Panc1 (cell line): Measurements from ENCODE around the gene TSPAN31. TPM values are rescaled to one million over a fixed set of nuclear protein-coding genes. Genes with fewer than 3 reads are reported as not detected.

Experiments used
- ATAC-seq: fragments of 200-7000 bp; cut with Tn5 transposase; 2 replicates; pipeline ENCODE4 v1.9.1; 2020; ENCODE audit warnings: mild to moderate bottlenecking, moderate library complexity
- BruUV-seq: library from RNA; stranded (reverse); fragments of 400-500 nt; replicated peaks from 2 replicates; lab custom pipeline; 2021; lab: Mats Ljungman, UMichigan
- CTCF ChIA-PET: fragments of 300-600 bp; sonication (Branson Sonifier 250); formaldehyde crosslinking; loops from one replicate; lab custom pipeline; 2022; ENCODE audit warnings: antibody characterized with exemption; lab: Charles Lee
- POLR2A ChIA-PET: fragments of 300-600 bp; sonication (Branson Sonifier 250); formaldehyde crosslinking; loops from one replicate; lab custom pipeline; 2022; ENCODE audit warnings: antibody characterized with exemption; lab: Charles Lee
- DNase-seq: peaks from one replicate; pipeline ENCODE4 v3.0.0-alpha.2; 2010; ENCODE audit warnings: low read depth, low spot score
- H3K27ac ChIP-seq: 2 replicates; pipeline ENCODE4 v1.5.1; 2011; ENCODE audit warnings: mild to moderate bottlenecking, low read length, inconsistent platforms
- H3K27me3 ChIP-seq: fragments of 200-500 bp; sonication (Bioruptor generic); 2 replicates; pipeline ENCODE4 v1.6.0; 2014; ENCODE audit warnings: low read length, inconsistent platforms; ENCODE audit not compliant: control insufficient read depth, insufficient read depth
- H3K36me3 ChIP-seq: fragments of 200-500 bp; sonication (Bioruptor generic); 2 replicates; pipeline ENCODE4 v1.5.1; 2014; ENCODE audit warnings: inconsistent platforms, mild to moderate bottlenecking, low read length, moderate library complexity; ENCODE audit not compliant: control insufficient read depth, insufficient read depth
- H3K4me1 ChIP-seq: 2 replicates; pipeline ENCODE4 v1.5.1; 2011; ENCODE audit warnings: inconsistent platforms, mild to moderate bottlenecking, low read length, moderate library complexity; ENCODE audit not compliant: control insufficient read depth, insufficient read depth
- H3K4me3 ChIP-seq, 2 experiments: 2 replicates each; pipeline ENCODE4 v1.5.1; 2011 to 2012; ENCODE audit warnings: low read depth in 2 of 2, low read length in 2 of 2, mild to moderate bottlenecking in 2 of 2, inconsistent platforms in 1 of 2, moderate library complexity in 1 of 2
- H3K9me3 ChIP-seq: fragments of 200-500 bp; sonication (Bioruptor generic); 2 replicates; pipeline ENCODE4 v1.5.1; 2014; ENCODE audit warnings: low read depth, mild to moderate bottlenecking, inconsistent platforms, low read length, moderate library complexity; ENCODE audit not compliant: control insufficient read depth, insufficient read depth
- CTCF ChIP-seq: fragments of 450-650 bp; IDR thresholded peaks from 2 replicates; pipeline ENCODE4 v1.5.1; 2017; ENCODE audit warnings: mild to moderate bottlenecking
- POLR2AphosphoS5 ChIP-seq: IDR thresholded peaks from 2 replicates; pipeline ENCODE4 v1.6.1; 2012; ENCODE audit warnings: mild to moderate bottlenecking, low read depth, low read length, moderate library complexity
- SIN3A ChIP-seq: IDR thresholded peaks from 2 replicates; pipeline ENCODE4 v1.6.1; 2012; ENCODE audit warnings: low read depth, mild to moderate bottlenecking, low read length, moderate library complexity, borderline replicate concordance; ENCODE audit not compliant: insufficient read depth
- TCF7L2 ChIP-seq: IDR thresholded peaks from 2 replicates; pipeline ENCODE4 v1.6.1; 2011; ENCODE audit warnings: mild to moderate bottlenecking, low read depth, low read length, inconsistent platforms
- in situ Hi-C: cut with HindIII; loops from 2 replicates; pipeline ENCODE4 v1.10.0; 2016; ENCODE audit warnings: low sequenced_read_pairs, low pct_unique_long_range_greater_than_20kb
- intact Hi-C: fragments of 100-400 bp; cut with micrococcal nuclease; formaldehyde crosslinking; loops from one replicate; pipeline ENCODE4 v1.10.0; 2022; ENCODE audit not compliant: unreplicated experiment
- total RNA-seq: library from RNA; stranded (reverse); gene quantifications from one replicate; pipeline ENCODE4 v1.2.1, GENCODE V29; 2021; ENCODE audit not compliant: unreplicated experiment
- TF ChIP-seq, protein P1 (sequence below), 2 experiments: IDR thresholded peaks; 2 replicates each; pipeline ENCODE4 v1.6.1; 2011 to 2012; ENCODE audit warnings: low read depth in 2 of 2, control low read depth in 1 of 2, low read length in 1 of 2, mild to moderate bottlenecking in 1 of 2, moderate library complexity in 1 of 2; ENCODE audit not compliant: insufficient read depth in 1 of 2

TSPAN31 gene
- total RNA-seq, 1 experiment from 2014 or later: 17.5 TPM

DNA sequence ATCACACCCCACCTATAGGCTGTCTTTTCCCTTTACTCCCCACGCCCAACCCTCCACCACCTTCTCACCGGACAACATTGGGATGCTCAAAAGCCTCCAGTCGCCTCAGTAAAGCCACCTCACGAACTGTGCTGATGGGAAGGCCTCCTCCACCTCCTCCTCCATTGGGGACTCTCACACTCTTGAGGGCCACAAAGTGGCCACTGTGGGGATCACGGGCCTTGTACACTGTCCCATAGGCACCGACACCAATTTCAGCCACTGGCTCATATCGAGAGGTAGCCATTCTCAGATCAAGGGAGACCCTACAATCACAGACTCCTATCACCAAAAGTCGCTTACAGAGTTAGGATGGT, 6.6 kb downstream of the TSPAN31 start:
- Histone ChIP-seq H3K36me3 (peaks cover 18% of the 10 kb centered on the region), H3K4me3 (peak overlapping the region; percentile 85 to 98), H3K4me1 (peaks cover 14% of the 10 kb centered on the region), H3K27me3 (peaks cover 7% of the 10 kb centered on the region), H3K27ac (peak overlapping the region; percentile 98), H3K9me3 (no peaks in the 10 kb centered on the region)
- POLR2A ChIA-PET: no interaction called here
- CTCF ChIA-PET: no interaction called here
- ATAC-seq (no peak), DNase-seq (no peak)
- BruUV-seq: no TSS peak
- TF ChIP-seq POLR2AphosphoS5 (no peak), CTCF (no peak), TCF7L2 (no peak), SIN3A (no peak)
- TF ChIP-seq, protein P1, sequence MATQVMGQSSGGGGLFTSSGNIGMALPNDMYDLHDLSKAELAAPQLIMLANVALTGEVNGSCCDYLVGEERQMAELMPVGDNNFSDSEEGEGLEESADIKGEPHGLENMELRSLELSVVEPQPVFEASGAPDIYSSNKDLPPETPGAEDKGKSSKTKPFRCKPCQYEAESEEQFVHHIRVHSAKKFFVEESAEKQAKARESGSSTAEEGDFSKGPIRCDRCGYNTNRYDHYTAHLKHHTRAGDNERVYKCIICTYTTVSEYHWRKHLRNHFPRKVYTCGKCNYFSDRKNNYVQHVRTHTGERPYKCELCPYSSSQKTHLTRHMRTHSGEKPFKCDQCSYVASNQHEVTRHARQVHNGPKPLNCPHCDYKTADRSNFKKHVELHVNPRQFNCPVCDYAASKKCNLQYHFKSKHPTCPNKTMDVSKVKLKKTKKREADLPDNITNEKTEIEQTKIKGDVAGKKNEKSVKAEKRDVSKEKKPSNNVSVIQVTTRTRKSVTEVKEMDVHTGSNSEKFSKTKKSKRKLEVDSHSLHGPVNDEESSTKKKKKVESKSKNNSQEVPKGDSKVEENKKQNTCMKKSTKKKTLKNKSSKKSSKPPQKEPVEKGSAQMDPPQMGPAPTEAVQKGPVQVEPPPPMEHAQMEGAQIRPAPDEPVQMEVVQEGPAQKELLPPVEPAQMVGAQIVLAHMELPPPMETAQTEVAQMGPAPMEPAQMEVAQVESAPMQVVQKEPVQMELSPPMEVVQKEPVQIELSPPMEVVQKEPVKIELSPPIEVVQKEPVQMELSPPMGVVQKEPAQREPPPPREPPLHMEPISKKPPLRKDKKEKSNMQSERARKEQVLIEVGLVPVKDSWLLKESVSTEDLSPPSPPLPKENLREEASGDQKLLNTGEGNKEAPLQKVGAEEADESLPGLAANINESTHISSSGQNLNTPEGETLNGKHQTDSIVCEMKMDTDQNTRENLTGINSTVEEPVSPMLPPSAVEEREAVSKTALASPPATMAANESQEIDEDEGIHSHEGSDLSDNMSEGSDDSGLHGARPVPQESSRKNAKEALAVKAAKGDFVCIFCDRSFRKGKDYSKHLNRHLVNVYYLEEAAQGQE (IDR thresholded peaks at IDR 0.05; ENCODE audit: insufficient read depth in 1 of 2, low read depth in 2 of 2, low read length in 1 of 2): no peak
- intact Hi-C loops (no loop called here), in situ Hi-C loops (no loop called here)

DNA sequence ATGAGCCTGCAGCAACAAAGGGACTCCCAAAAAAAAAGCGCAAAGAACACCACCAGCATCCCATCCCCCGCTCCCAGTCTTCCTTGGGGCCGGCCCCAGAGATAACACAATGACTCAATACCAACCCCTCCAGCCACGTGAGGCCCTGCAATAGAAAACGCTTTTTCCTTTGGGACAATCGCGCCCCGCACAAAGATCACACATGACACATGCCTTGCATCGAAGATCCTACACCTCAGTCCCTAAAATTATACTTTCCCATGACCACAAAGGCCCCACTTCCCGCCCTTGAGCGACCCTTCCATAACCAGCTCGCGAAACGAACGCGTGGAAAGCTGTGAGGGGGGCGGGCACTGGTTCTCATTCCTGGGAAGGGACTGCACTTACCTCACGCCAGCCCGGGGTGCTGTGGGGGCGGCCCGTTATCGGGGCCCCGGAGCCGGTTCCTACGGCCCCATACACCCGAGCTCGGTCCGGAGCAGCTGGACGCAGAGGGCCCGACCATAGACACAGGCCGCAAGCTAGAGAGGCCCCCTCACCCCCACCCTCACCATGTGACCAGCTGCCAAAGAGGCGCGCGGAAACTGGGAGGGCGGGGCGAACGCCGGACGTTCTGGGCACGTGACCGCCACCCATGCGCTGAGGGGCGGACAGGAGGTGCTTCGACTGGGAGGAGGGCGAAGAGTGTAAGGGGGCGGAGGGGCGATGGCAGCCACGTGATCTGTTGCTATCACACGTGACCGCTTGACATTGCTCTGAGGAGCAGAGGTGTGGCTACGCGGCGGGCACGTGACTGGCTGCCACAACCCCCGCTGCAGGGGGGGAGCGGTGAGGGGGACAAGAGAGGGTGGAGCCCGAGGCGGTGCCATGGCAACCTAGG, 7.2 kb downstream of the TSPAN31 start, which contains the start of gene CDK4:
TSS of gene CDK4 (minus strand) at position 523 of the 880 bp plus-strand sequence. CDS start 593 bp downstream, outside the sequence.
- H3K27ac ChIP-seq: peak within 1 kb of the TSS; percentile 98
- in situ Hi-C loops (no loop called here), intact Hi-C loops (no loop called here)
- DNase-seq: peak; percentile 97
- no peak for TF ChIP-seq TCF7L2
- TF ChIP-seq SIN3A: peak; percentile 83; the same call in 1 of the 2 replicates
- TF ChIP-seq CTCF: no peak
- TF ChIP-seq, protein P1 (IDR thresholded peaks at IDR 0.05; ENCODE audit: insufficient read depth in 1 of 2, low read depth in 2 of 2, low read length in 1 of 2): 0 out of 4 replicates have a peak, but pooled peaks of 1 of the 2 experiments have one; percentile 23
- peak; percentile 85 for TF ChIP-seq POLR2AphosphoS5
- peak within 1 kb of the TSS; percentile 85 to 98 for H3K4me3 ChIP-seq
- ChIA-PET CTCF (no interaction called here), POLR2A (interaction anchor here (0.5 kb wide), 1 partner anchor 1923 kb away, joined by 12 read pairs; no protein-coding TSS in a partner anchor)
- BruUV-seq: TSS peak; percentile 94
- peak; percentile 87 for ATAC-seq
- H3K4me1 ChIP-seq: peaks cover 14% of the 10 kb centered on the region
- peaks cover 18% of the 10 kb centered on the region for H3K36me3 ChIP-seq
- H3K9me3 ChIP-seq: no peaks in the 10 kb centered on the region
- peaks cover 9% of the 10 kb centered on the region for H3K27me3 ChIP-seq
